LHCN-M2 (cell line): ENCODE results near the gene KRTAP9-2. TPM values are rescaled to one million over a fixed set of nuclear protein-coding genes. Genes with fewer than 3 reads are reported as not detected.
"Not testable (repeated sequence)": the region's sequence is repeated elsewhere in the genome, so short reads cannot be mapped to it uniquely, and the experiment has no call there.

Source experiments
- DNase-seq: peaks from one replicate; pipeline ENCODE4 v3.0.0-alpha.2; 2012; ENCODE audit warnings: low read depth
- polyA plus RNA-seq: library from polyadenylated mRNA; unstranded; fragments of >200 nt; gene quantifications from one replicate; pipeline ENCODE4 v1.2.1, GENCODE V29; 2012; ENCODE audit warnings: missing spikeins
- total RNA-seq: library from RNA; depleted of rRNA; stranded (reverse); fragments of >200 nt; gene quantifications from 2 replicates; pipeline ENCODE4 v1.2.3, GENCODE V29; 2014; rRNA removed

KRTAP9-2 gene
- total RNA-seq: not detected in 2 replicates
- polyA plus RNA-seq: not detected

DNA sequence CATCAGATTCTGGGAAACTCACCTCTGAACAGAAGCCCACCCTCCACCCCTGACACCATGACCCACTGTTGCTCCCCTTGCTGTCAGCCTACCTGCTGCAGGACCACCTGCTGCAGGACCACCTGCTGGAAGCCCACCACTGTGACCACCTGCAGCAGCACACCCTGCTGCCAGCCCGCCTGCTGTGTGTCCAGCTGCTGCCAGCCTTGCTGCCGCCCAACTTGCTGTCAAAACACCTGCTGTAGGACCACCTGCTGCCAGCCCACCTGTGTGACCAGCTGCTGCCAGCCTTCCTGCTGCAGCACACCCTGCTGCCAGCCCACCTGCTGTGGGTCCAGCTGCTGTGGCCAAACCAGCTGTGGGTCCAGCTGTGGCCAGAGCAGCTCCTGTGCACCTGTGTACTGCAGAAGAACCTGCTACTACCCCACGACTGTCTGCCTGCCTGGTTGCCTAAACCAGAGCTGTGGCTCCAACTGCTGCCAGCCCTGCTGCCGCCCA lies at the start of gene KRTAP9-2:
Gene KRTAP9-2 (plus strand): TSS at position 51 of the 498 bp plus-strand sequence. CDS start 7 bp downstream, at position 58.
- DNase-seq: not testable (repeated sequence)

GRCh38 chr17:41176744-41177387 lies 49.6 kb upstream of the KRTAP9-2 start:
- DNase-seq: no peak

DNA sequence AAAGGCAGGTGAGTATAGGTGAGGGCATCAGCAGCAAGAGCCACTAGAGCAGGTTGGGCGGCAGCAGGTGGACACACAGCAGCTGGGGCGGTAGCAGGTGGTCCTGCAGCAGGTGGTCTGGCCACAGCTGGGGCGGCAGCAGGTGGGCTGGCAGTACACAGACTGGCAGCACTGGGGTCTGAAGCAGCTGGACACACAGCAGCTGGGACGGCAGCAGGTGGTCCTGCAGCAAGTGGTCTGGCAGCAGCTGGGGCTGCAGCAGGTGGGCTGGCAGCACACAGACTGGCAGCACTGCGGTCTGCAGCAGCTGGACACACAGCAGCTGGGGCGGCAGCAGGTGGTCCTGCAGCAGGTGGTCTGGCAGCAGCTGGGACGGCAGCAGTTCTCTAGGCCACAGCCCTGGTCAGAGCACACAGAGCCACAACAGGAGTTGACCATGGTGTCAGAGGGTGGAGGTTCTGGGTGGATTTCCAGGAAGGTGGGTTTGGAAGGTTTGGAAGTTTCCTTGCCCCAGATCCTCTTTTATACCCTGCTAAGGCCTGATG lies 48.6 kb upstream of the KRTAP9-2 start, which contains the start of gene KRTAP4-2:
Gene KRTAP4-2 (minus strand): TSS at position 495 of the 545 bp plus-strand sequence. CDS start 57 bp downstream, at position 438.
- no peak for DNase-seq

DNA sequence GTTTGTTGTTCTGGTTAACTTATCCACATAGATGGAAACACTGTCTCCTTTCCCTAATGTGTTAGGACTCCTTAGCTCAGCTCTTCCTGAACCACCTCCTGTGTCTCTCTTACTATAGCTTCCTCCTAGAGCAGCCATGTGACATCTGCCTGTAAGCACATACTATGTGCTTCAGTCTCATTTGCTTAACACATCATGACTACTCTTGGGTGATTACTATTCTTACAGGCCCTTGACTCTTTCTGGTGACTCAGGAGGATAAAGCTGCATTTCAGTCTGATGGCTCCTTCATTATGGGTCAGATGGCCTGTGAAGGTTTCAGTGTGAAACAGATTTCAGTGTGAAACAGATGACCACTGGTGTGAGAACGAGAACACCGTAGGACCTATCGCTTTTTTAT lies 48.1 kb upstream of the KRTAP9-2 start:
- DNase-seq: no peak

DNA sequence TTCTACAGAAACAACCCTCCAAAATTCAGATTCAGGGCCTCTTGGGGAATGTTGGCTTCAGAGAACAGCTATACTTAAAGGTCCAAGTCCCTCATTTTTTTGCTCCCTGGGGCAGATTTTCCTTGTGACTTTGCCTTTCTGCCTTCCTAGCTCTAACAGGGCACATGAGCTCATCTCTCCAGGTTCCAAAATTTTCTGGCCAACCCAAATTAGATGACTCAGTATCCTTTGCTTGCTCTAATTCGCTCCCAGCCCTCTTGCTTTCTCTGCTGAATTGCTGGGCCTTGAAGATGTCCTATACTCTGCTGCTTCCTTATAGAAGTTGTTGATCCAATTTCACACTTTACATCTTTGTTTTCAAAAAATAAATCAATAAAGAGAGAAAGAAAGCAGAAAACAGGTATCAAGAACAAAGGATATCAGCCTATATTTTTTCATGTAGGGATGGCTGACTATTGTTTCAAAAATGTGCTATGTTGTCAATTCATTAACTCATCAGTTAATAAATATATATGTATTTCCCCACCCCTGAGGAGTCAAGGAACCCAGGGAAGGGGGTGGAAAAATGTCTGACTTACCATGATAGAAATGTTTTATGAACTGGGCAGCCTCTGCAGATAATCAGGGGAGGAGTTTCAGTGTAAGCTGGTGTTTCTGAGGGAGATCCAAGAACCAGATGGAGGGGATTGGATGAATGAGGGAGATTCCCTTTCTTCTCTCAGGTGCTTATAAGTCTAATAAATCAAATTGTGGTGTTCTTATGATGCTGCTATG lies 47.4 kb upstream of the KRTAP9-2 start:
- no peak for DNase-seq

GRCh38 chr17:41184480-41184961 lies 41.9 kb upstream of the KRTAP9-2 start, which contains the start of gene KRTAP4-1:
TSS of gene KRTAP4-1 (minus strand) at chr17:41184911. CDS start at chr17:41184854, 57 bp downstream.
- peak; percentile 32 for DNase-seq

- no peak for DNase-seq
Observed at GRCh38 chr17:41185001-41185400, 41.4 kb upstream of the KRTAP9-2 start.

- peak; percentile 60 for DNase-seq
Observed at GRCh38 chr17:41186872-41187271, 39.6 kb upstream of the KRTAP9-2 start.

GRCh38 chr17:41189837-41190318 lies 36.6 kb upstream of the KRTAP9-2 start, which contains the start of gene KRTAP9-1:
TSS of gene KRTAP9-1 (plus strand) at chr17:41189887. CDS start at chr17:41189887, 0 bp downstream.
- not testable (repeated sequence) for DNase-seq

DNA sequence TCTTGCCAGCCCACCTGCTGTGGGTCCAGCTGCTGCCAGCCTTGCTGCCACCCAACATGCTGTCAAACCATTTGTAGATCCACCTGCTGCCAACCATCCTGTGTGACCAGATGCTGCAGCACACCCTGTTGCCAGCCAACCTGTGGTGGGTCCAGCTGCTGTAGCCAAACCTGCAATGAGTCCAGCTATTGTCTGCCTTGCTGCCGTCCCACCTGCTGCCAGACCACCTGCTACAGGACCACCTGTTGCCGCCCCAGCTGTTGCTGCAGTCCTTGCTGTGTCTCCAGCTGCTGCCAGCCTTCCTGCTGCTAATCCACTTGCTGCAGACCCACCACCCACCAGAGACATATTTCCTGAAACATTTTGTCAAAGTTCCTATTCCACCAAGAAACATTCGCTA lies 36.1 kb upstream of the KRTAP9-2 start:
- DNase-seq: peak; percentile 14

DNA sequence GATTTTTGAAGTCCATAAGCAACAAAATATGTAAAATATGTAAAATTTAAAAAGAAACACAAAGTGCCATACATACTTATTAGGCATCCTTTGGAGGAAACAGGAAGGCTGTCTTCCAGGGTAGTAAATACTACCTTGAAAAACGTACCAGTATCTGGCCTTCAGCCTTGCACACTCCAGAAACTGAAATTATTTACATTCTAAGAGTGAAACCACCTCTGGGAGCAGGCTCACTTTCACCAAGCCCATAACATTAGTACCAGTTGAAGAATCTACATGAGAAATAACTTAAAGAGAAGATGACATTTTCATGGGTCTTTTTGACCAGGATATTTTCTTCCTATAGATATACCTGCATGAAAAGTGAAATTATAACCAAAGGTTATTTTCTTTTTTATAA lies 30.4 kb upstream of the KRTAP9-2 start:
- DNase-seq: no peak

- DNase-seq: no peak
Observed at GRCh38 chr17:41199421-41200078, 26.9 kb upstream of the KRTAP9-2 start.

DNA sequence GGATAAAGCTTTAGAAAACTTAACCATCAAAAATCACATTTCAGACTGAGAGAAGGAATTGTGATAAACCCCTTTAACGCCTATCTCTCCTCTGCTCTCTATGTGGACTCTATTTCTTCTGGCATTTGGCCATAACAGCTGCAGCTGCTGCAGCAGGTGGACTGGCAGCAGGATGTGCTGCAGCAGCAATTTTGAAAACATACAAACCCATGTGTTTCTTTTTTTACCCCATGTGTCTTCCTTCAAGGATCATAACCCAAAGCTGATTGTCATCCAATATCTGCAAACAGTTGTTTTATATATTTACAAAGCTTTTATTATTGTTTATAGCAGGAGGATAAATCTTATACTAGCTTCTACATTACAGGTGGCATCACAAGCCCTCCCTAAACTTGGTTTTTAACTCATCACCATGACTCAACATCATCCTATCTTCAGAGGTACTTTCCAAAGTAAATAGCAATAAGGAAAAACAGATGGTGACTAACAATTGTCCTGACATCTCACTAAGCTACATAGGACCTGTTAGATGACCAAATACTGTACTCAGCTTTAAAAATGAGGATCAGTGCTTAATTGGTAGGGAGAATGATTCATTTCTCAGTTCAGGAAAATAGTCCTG lies 14.5 kb upstream of the KRTAP9-2 start:
- DNase-seq: peak; percentile 54

- DNase-seq: peak; percentile 36
Observed at GRCh38 chr17:41212524-41213169, 13.8 kb upstream of the KRTAP9-2 start.

DNA sequence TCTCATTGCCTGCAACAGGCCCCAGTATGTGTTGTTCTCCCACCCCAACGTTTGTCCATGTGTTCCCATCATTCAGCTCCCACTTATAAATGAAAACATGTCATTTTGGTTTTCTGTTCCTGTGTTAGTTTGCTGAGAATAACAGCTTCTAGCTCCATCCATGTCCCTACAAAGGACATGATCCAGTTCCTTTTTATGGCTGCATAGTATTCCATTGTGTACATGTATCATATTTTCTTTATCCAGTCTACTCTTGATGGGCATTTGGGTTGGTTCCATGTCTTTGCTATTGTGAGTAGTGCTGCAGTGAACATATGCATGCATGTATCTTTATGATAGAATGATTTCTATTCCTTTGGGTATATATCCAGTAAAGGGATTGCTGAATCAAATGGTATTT lies 10.8 kb upstream of the KRTAP9-2 start:
- DNase-seq: no peak

- DNase-seq: no peak
Observed at GRCh38 chr17:41223821-41224220, 2.6 kb upstream of the KRTAP9-2 start.

- no peak for DNase-seq
Observed at GRCh38 chr17:41226051-41226450, 397 bp upstream of the KRTAP9-2 start.

DNA sequence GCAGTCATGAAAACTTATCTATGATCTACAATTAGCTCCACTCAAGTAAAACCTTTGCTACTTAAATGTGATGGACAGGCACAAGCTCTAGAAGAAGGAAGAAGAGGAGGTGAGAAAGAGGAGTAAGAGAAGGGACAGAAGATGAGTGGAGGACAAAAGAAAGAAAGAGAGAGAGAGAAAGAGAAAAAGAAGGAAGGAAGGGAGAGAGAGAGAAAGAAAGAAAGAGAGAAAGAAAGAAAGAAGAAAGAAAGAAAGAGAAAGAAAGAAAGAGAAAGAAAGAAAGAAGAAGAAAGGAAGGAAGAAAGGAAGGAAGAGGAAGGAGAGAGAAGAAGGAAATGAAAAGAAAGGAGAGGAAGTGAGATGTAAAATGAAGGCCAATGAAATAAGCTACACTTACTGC lies 3.6 kb downstream of the KRTAP9-2 start:
- DNase-seq: no peak

DNA sequence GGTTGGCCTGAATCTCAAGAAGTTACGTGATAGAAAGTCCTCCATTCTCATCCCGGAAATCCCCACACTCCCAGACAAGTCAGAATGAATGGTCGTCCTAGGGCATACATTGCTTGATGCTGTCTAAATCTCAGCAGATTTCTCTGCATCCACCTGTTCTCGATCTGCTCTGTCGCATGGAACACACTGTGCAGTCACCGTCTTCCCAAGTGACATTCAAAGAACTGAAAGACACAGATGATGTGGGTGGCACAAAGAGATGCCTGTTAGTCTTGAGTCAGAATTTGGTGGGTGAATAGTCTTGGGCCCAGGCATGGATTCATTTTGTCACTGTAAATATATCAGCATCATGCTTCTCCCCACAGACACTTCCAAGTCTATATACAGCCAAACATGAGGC lies 5.3 kb downstream of the KRTAP9-2 start:
- no peak for DNase-seq
